Testis (tissue), 2 donors: Measurements from ENCODE around the gene PPFIBP1.

ENCODE experiments used
- CTCF ChIP-seq, 3 experiments: fragments of 450-650 bp in 2 of 3; fragments of 200-600 bp in 1 of 3; sonication (generic) in 1 of 3; IDR thresholded peaks; one replicate each; pipeline ENCODE4 v1.5.1; 2016 to 2019; ENCODE audit warnings: antibody characterized with exemption in 3 of 3, mild to moderate bottlenecking in 2 of 3, moderate library complexity in 1 of 3
- POLR2A ChIP-seq: fragments of 450-650 bp; IDR thresholded peaks from one replicate; pipeline ENCODE4 v1.6.1; 2017; ENCODE audit warnings: antibody characterized with exemption, mild to moderate bottlenecking, moderate library complexity

GRCh38 chr12:27541031-27541719 is 17.2 kb downstream of the PPFIBP1 start:
- no peak for TF ChIP-seq CTCF (IDR thresholded peaks at IDR 0.05)
- TF ChIP-seq POLR2A: no peak
